Heart left ventricle (tissue), 16 donors: ENCODE results near the gene RGS7. TPM values are rescaled to one million over a fixed set of nuclear protein-coding genes. Genes with fewer than 3 reads are reported as not detected.

Source experiments
- ATAC-seq, 4 donors: fragments of 200-7000 bp; cut with Tn5 transposase; one replicate each; pipeline ENCODE4 v1.9.1; 2020 to 2022; ENCODE audit warnings: moderate library complexity in 4 of 4, mild to moderate bottlenecking in 3 of 4, moderate number of reproducible peaks in 1 of 4
- DNase-seq, 5 donors: peaks; one replicate each; pipeline ENCODE4 v3.0.0-alpha.2; 2020
- H3K27ac ChIP-seq, 12 donors: fragments of 200-600 bp; sonication (generic) in 4 of 12; one replicate each; pipeline versions ENCODE4 v1.5.0 to v1.8.0; 2016 to 2022; ENCODE audit warnings: mild to moderate bottlenecking in 2 of 12
- H3K27me3 ChIP-seq, 9 donors: fragments of 200-600 bp; sonication (generic) in 2 of 9; one replicate each; pipeline versions ENCODE4 v1.5.1 to v1.8.0; 2016 to 2022; ENCODE audit warnings: mild to moderate bottlenecking in 3 of 9
- H3K36me3 ChIP-seq, 9 donors: fragments of 200-600 bp; sonication (generic) in 2 of 9; one replicate each; pipeline versions ENCODE4 v1.5.0 to v1.8.0; 2018 to 2022; ENCODE audit warnings: mild to moderate bottlenecking in 2 of 9
- H3K4me1 ChIP-seq, 12 donors: fragments of 200-600 bp; sonication (generic) in 4 of 12; one replicate each; pipeline versions ENCODE4 v1.5.0 to v1.8.0; 2016 to 2022; ENCODE audit warnings: mild to moderate bottlenecking in 3 of 12
- H3K4me3 ChIP-seq, 12 donors: fragments of 200-600 bp; sonication (generic) in 4 of 12; one replicate each; pipeline versions ENCODE4 v1.5.0 to v1.8.0; 2017 to 2022; ENCODE audit warnings: mild to moderate bottlenecking in 9 of 12, moderate library complexity in 4 of 12
- H3K9me3 ChIP-seq, 12 donors: fragments of 200-600 bp; sonication (generic) in 4 of 12; one replicate each; pipeline versions ENCODE4 v1.5.0 to v1.8.0; 2016 to 2022; ENCODE audit warnings: mild to moderate bottlenecking in 1 of 12
- POLR2A ChIP-seq, 2 donors: fragments of 450-650 bp; IDR thresholded peaks; one replicate each; pipeline ENCODE4 v1.6.1; 2017; ENCODE audit warnings: antibody characterized with exemption in 2 of 2, mild to moderate bottlenecking in 2 of 2, moderate library complexity in 2 of 2
- WGBS, 4 donors: extraction: QIAGEN DNeasy Blood & Tissue Kit in 2 of 4; methylation state at CpG; one replicate each; pipeline versions ENCODE4 v1.1.5 to v1.1.7; 2013 to 2018; 5-methylcytosine and 5-hydroxymethylcytosine counted together
- intact Hi-C, 10 donors: fragments of 100-400 bp; cut with DNase I; formaldehyde crosslinking; loops; one replicate each; pipeline versions ENCODE4 v1.11.1 to v1.14.2; 2022
- polyA plus RNA-seq, 2 donors: library from polyadenylated mRNA; stranded (reverse); fragments of 200-250 nt; gene quantifications; one replicate each; pipeline ENCODE4 v1.2.3, GENCODE V29; 2013
- total RNA-seq, 9 donors: library from RNA; depleted of rRNA in 2 of 9; stranded (reverse); fragments of >200 nt in 2 of 9; fragmentation: NEBNext Ultra II Directional in 3 of 9; extraction: Animal tissue kit (Norgen Biotek cat#: 25700) in 3 of 9; gene quantifications; one replicate each; pipeline versions ENCODE4 v1.1.0 to v1.2.4, GENCODE V29; 2016 to 2023
- TF ChIP-seq, protein P1 (sequence below), 12 donors: fragments of 200-600 bp; sonication (generic) in 4 of 12; IDR thresholded peaks; one replicate each; pipeline versions ENCODE4 v1.5.0 to v1.8.0; 2018 to 2022; ENCODE audit warnings: antibody characterized with exemption in 12 of 12, mild to moderate bottlenecking in 5 of 12
- donor health status: ischemic (EF 13 %, LVEDD 7.1; RV severe dilation, severe dysfunction).
- donor health status: healthy with polysubstance abuse.
- donor health status: DM: no; HTN: yes; CAD: no.
- donor health status: DM: no; HTN: no; CAD: no.
- donor health status: ischemic (EF 25% LVEDD 6.9; RV normal size, moderate dysfunction).
- donor health status: ischemic (EF 25% LVEDD 5.7; RV mildly dilated, moderate dysfunction).
- donor health status: healthy.
- donor health status: DM: yes; HTN: yes; CAD: no.
- donor health status: ischemic (EF 35%, LVEDD 5.7; RV mildly dilated, moderate dysfunction).
- donor health status: nonischemic (EF 11% LVEDD 7.7; RV severe dilation, severe dysfunction).
- donor health status: DM: yes; HTN: yes; CAD: no.
- donor health status: PGD.
- donor health status: ischemic (EF 29% LVEDD 5.4; RV normal size, mild dysfunction).
- donor health status: nonischemic (EF 23%, LVEDD 6.1; RV moderate dilation, normal function).

Gene RGS7
- total and polyA plus RNA-seq, 11 donors: not detected

DNA sequence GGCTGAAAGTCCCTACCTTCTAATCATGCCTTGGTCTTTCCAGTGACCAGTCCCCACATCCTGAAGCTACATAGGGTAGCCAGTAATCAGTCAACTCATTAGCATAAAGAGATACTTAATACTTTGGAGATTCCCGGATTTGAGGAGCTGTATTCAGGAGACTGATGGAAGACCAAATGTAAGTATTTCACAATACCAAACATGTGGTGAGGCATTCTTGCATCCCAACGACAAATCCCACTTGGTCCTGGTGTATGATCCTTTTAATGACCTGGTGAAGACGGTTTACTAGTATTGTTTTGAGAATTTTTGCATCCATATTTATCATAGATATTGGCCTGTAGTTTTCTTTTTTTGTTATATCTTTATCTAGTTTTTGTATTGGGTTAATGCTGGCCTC, 40.6 kb downstream of the RGS7 start:
- 53 to 68% (median 60%) methylated on average over 3 of the region's 3 CpGs for WGBS, 4 donors
- H3K27me3 ChIP-seq: no peaks in the 10 kb centered on the region

DNA sequence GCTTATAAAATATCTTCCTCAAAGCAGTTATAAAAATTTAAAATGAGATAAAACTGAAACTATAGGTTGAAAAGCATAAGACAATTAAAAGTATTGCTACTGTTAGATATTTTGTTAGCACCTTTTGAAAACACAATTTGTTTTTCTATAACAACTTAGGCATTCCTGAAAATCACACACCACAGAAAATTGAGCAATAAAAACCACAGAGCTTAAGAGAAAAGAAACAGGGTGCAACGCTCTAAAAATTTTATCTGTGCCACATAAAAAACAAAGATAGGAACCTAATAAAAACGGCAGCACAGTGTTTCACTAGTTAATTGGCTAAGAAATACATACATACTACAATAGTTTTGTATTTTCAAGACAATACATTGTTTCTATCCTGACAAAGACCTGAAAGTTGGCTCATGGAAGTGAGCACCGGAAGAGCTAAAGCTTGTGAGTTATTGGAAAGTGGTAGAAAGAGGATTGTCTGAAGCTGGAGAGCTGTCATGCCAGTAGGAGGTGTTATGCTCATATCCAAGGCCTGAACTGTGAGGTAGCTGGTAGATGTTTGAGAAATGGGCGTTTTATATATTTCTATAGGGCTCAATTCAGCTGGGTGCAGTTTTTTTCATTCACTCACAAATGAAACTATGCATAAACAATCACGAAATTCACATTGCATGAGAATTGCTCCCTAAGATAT, 45.8 kb downstream of the RGS7 start:
- H3K27ac ChIP-seq: no peak overlapping the region
- 50 to 58% (median 56%) methylated on average over 5 of the region's 5 CpGs for WGBS, 4 donors
- no peak overlapping the region for H3K4me3 ChIP-seq
- H3K36me3 ChIP-seq: no peaks in the 10 kb centered on the region
- peaks cover 0 to 3% (median 0%) of the 10 kb centered on the region in 12 donors for H3K9me3 ChIP-seq
- intact Hi-C loops: no loop called here
- no peak for TF ChIP-seq POLR2A (IDR thresholded peaks at IDR 0.05)
- TF ChIP-seq, protein P1, sequence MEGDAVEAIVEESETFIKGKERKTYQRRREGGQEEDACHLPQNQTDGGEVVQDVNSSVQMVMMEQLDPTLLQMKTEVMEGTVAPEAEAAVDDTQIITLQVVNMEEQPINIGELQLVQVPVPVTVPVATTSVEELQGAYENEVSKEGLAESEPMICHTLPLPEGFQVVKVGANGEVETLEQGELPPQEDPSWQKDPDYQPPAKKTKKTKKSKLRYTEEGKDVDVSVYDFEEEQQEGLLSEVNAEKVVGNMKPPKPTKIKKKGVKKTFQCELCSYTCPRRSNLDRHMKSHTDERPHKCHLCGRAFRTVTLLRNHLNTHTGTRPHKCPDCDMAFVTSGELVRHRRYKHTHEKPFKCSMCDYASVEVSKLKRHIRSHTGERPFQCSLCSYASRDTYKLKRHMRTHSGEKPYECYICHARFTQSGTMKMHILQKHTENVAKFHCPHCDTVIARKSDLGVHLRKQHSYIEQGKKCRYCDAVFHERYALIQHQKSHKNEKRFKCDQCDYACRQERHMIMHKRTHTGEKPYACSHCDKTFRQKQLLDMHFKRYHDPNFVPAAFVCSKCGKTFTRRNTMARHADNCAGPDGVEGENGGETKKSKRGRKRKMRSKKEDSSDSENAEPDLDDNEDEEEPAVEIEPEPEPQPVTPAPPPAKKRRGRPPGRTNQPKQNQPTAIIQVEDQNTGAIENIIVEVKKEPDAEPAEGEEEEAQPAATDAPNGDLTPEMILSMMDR (IDR thresholded peaks at IDR 0.05): no peak
- no peaks in the 10 kb centered on the region for H3K27me3 ChIP-seq
- no peak for DNase-seq
- ATAC-seq: no peak
- H3K4me1 ChIP-seq: no peaks in the 10 kb centered on the region

More for the DNA sequence above, 40.6 kb downstream of the RGS7 start:
- no peak for TF ChIP-seq POLR2A (IDR thresholded peaks at IDR 0.05)
- TF ChIP-seq, protein P1 (IDR thresholded peaks at IDR 0.05): no peak
- no peaks in the 10 kb centered on the region for H3K36me3 ChIP-seq
- intact Hi-C loops: no loop called here
- ATAC-seq (no peak), DNase-seq (no peak)
- H3K4me3 ChIP-seq: no peak overlapping the region
- H3K9me3 ChIP-seq: no peaks in the 10 kb centered on the region
- no peaks in the 10 kb centered on the region for H3K4me1 ChIP-seq
- H3K27ac ChIP-seq: no peak overlapping the region

DNA sequence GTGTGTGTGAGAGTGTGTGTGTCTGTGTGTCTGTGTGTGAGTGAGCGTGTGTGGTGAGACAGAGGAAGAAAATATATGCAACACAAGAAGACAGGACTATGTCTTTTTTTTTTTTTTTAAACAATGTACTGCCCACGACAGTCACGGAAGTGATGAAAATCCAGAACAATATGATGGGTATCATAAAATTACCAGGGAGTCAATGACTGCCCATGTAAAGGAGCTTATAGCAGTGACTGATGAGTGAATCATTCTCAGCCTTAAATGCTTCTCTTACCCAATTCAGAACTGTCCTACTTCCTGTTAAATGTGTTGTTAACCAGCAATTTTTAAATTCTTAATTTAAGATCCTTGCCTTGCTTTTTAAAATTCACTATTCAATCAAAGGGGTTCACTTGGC, 46.6 kb downstream of the RGS7 start:
- no peak overlapping the region for H3K27ac ChIP-seq
- DNase-seq (no peak), ATAC-seq (no peak)
- intact Hi-C loops: no loop called here
- H3K4me1 ChIP-seq: no peaks in the 10 kb centered on the region
- no peaks in the 10 kb centered on the region for H3K36me3 ChIP-seq
- H3K4me3 ChIP-seq: no peak overlapping the region
- TF ChIP-seq, protein P1 (IDR thresholded peaks at IDR 0.05): no peak
- TF ChIP-seq POLR2A (IDR thresholded peaks at IDR 0.05): no peak
- no peaks in the 10 kb centered on the region for H3K27me3 ChIP-seq
- peaks cover 0 to 5% (median 0%) of the 10 kb centered on the region in 12 donors for H3K9me3 ChIP-seq
- 73 to 87% (median 81%) methylated on average over 3 of the region's 3 CpGs for WGBS, 4 donors

DNA sequence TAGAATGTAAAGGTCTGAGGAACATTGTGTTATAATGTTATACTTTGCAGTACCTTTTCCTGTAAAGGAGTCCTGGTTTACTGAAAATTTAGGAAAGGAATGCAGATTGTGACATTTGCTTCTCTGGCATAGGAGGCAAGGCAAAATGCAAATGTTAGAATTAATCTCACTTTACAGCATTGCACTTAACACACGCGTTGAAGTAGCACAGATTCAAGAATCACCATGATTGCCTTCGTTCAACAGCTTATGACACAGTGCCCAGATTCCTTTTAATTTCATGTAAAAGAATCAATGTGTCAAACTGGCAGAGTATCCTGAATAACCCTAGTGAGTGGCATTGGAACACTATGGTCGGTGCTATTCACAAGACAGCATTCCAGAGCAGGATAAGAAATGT, 47.4 kb downstream of the RGS7 start:
- WGBS, 4 donors: 64 to 77% (median 69%) methylated on average over 4 of the region's 4 CpGs
- Histone ChIP-seq H3K4me3 (no peak overlapping the region), H3K27ac (no peak overlapping the region), H3K27me3 (no peaks in the 10 kb centered on the region), H3K9me3 (peaks cover 0 to 11% (median 0%) of the 10 kb centered on the region in 12 donors), H3K36me3 (no peaks in the 10 kb centered on the region), H3K4me1 (no peaks in the 10 kb centered on the region)
- ATAC-seq: no peak
- DNase-seq: no peak
- intact Hi-C loops: no loop called here
- TF ChIP-seq, protein P1 (IDR thresholded peaks at IDR 0.05): no peak
- no peak for TF ChIP-seq POLR2A (IDR thresholded peaks at IDR 0.05)
